ENCODE data around the gene ELK1.

Gene ELK1

DNA sequence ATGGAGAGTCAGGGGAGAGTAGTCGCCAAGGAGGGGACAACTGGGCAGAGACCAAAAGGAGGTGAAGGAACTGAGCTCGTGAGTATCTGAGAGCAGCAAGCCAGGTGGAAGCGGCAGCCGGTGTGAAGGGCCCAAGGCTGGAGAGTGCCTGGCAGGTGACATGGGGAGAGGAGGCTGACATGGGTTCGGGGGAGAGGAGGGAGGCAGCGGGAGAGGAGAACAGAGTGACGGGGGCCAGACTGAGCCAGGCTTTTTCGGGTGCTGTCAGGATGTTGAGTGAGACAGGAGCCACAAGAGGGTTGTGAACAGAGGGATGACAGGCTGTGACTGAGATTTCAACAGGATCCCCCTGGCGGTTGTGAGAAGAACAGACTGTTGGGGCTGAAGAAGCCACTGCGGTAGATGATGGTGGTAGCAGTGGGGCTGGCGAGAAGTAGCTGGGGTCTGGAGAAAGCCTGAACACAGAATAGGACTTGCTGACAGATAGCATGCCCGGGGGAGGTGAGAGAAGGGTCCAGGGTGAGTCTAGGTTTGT is 5.7 kb downstream of the ELK1 start:
- DNase-seq (ENCODE audit: low read depth in 2 of 2) = no peak

DNA sequence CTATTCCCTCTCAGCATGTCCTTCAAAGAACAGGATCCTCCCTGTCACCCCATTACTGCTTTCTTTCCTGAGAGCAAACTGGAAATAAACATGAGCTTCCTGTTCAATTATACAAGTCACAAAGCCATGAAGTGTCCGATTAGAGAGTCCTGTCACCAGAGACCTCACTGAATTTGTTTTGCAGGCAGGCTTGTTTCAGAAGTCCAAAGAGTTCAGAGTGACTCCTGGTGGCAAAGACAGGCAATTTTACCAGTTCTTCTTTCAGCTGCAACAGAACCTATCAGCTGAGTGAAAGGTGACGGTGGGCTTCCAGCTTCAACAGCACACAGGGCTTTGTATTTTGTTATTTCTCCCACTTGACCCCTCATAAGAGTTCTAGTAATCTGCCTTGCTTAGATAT is 6.4 kb downstream of the ELK1 start:
- no peak for DNase-seq (ENCODE audit: low read depth in 2 of 2)

- DNase-seq (ENCODE audit: low read depth in 2 of 2) = no peak
These were observed 11.5 kb downstream of the ELK1 start for GRCh38 chrX:47638816-47639215.

- no peak for DNase-seq (ENCODE audit: low read depth in 2 of 2)
These were observed 12.7 kb downstream of the ELK1 start for GRCh38 chrX:47637546-47638195.

GRCh38 chrX:47634871-47635575 is 15.3 kb downstream of the ELK1 start:
- no peak for DNase-seq (ENCODE audit: low read depth in 2 of 2)

GRCh38 chrX:47633689-47634590 is 16.4 kb downstream of the ELK1 start:
- no peak for DNase-seq (ENCODE audit: low read depth in 2 of 2)

DNA sequence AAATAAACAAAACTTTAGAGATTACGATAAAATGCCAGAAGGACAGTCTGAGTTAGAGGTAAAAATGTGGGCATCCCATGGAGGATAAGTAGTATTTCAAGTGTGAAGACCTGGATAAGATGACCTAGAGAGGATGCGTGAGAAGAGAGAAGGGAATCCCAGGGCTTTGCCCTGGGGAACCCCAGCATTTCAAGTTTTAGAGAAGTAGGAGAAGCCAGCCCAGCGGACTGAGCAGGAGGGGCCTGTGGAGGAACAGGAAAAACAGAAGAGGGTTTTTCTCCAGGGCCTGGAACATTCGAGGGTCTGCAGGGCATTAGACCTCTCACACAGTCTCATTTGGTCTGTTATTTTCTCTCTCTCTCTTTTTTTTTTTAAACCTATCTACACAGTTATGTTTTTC is 17.7 kb downstream of the ELK1 start:
- DNase-seq (ENCODE audit: low read depth in 2 of 2) = no peak

GRCh38 chrX:47631676-47632075 is 18.7 kb downstream of the ELK1 start:
- DNase-seq (ENCODE audit: low read depth in 2 of 2) = no peak

DNA sequence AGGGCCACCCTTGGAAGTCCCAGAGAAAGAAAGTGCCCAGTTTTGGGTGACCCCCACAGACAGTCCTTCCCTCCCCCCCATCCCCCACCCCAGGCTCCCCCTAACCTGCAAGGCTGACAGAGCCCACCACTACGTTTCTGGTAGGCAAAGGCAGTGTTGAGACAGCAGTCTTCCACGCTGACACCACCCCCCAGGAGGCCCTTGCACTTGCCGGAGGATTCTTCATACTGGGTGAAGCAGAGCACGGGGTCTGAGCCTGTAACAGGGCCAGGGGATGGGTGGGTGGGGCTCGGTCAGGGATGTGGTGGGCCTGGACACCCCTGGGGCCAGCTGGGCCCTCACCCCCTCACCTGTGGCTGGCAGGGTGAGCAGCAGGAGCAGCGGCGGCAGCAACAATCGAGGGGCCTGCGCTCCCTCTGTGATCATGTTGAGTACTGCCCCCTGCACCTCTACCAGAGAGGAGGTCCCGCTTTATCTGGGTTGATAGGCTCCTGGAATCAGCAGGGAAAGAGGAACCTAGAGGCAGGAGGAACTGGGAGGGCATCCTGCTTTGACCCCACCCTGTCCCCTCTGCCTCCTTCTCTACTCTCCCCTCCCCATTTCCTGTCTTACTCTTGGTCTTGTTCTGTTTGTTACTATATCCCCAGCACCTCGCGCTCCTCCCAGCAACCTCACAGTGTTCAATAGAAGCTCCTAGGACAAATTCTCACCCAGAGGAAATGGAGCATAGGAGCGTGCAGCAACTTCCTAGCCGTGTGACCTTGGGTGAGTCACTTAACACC is 20.8 kb downstream of the ELK1 start, which contains the start of gene CFP:
CFP (minus strand) TSS at position 512 of the 782 bp plus-strand sequence; CDS start at position 426, 86 bp downstream.
- no peak for DNase-seq (ENCODE audit: low read depth in 2 of 2)

GRCh38 chrX:47628982-47629381 is 21.4 kb downstream of the ELK1 start:
- no peak for DNase-seq (ENCODE audit: low read depth in 2 of 2)

- no peak for DNase-seq (ENCODE audit: low read depth in 2 of 2)
These were observed 25.0 kb downstream of the ELK1 start for GRCh38 chrX:47625365-47625764.

DNA sequence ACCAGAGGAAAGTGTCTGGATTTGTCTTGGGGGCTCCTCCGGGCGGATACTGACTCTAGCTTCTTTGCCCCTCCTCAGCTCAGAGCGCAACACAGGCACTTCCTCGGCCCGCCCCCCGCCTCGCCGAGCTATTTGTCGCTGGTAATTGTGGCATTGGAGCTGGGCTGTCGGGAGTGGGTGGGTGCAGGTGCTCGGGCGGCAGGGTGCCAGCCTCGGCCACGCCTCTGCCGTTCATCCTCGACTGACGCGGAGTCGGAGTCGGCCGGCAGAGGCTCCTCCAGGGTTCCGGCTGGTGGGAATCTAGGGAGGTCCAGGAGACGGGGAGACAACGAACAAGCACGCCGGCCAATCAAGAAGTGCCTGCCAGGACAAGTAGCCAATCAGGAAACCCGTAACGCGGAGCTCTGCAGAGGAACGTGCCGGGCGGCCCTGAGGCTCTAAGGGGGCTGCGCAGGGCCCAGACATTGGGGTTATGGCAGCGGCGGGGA is 26.8 kb downstream of the ELK1 start:
- no peak for DNase-seq (ENCODE audit: low read depth in 2 of 2)

- DNase-seq (ENCODE audit: low read depth in 2 of 2) = no peak
These were observed 28.5 kb downstream of the ELK1 start for GRCh38 chrX:47621851-47622250.

DNA sequence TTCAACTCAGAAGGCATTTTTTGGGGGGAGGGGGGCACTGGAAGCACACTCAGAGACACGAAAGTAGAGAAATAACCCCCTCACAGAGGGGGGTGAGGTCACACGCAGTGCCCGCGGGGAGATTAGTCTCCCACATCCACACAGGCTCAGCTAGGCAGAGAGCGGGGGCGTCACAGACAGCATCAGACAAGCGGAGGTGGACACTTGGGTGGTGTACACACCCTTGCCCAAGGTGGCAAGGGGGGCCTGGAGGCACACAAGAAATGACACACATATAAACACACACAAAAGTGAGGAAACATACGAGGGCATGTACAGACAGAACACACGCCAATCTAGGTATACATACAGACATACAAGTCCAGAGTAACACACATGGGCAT is 30.1 kb downstream of the ELK1 start:
- DNase-seq (ENCODE audit: low read depth in 2 of 2) = no peak

GRCh38 chrX:47619486-47620302 is 30.7 kb downstream of the ELK1 start, which contains the start of gene SYN1:
SYN1 (minus strand) TSS chrX:47619857; CDS start chrX:47619728, 129 bp downstream.
- DNase-seq (ENCODE audit: low read depth in 2 of 2) = peak; percentile 51 to 75

DNA sequence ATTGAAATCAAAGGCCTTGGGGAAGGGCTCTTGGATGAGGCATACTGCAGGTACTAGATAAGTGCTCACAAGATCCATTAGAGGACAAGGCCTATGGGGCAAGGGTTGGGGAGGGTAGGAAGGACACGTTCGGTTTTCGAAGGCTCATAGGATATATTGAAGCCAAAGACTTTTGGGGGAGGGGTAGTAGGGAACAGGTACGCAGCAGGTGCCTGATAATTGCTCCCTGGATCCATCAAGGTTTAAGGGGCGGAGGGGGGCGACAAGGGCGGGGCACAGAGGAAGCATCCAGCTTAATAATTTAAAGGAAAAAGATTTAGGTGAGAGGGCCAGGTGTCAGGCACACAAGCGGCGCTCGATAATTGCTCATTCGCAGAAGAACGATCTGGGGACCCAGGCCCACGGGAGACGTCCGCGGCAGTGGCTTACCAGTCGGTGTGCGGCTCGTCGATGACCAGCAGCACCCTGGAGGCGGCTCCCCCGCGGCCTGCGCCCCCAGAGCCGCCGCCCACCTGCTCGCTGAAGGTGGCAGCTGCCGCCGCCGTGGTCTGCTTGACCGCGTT is 31.4 kb downstream of the ELK1 start:
- DNase-seq (ENCODE audit: low read depth in 2 of 2) = no peak

- no peak for DNase-seq (ENCODE audit: low read depth in 2 of 2)
These were observed 35.7 kb downstream of the ELK1 start for GRCh38 chrX:47614618-47615017.

DNA sequence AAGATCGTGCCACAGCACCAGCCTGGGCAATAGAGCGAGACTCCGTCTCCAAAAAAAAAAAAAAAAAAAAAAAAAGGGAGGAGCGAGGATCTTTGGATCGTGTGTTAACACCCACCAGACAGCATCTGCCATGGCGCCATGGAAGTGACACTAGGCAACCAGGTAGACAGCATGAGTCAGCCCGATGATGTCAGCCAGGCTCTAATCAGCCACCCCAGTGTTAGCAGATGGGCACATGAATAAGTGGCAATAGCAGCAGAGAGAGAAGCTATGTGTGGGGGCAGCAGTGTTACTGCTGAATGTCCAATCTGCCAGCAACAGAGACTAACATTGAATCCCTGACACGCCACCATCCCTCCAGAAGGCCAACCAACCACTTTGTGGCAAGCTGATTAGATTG is 37.3 kb downstream of the ELK1 start:
- no peak for DNase-seq (ENCODE audit: low read depth in 2 of 2)

GRCh38 chrX:47612418-47612817 is 37.9 kb downstream of the ELK1 start:
- no peak for DNase-seq (ENCODE audit: low read depth in 2 of 2)

GRCh38 chrX:47611926-47612325 is 38.4 kb downstream of the ELK1 start:
- no peak for DNase-seq (ENCODE audit: low read depth in 2 of 2)

Measured in stimulated activated CD8-positive, alpha-beta memory T cell treated with anti-CD3 and anti-CD28 coated beads, Interleukin-7, amount 100 ng/mL, for 4 hours (primary cell).